Neural progenitor cell (in vitro differentiated cells): ENCODE measurements around the gene DOCK9. TPM values are rescaled to one million over a fixed set of nuclear protein-coding genes. Genes with fewer than 3 reads are reported as not detected.

ENCODE experiments used
- DNase-seq: peaks from one replicate; pipeline ENCODE4 v3.0.0-alpha.2; 2016; ENCODE audit warnings: low spot score
- H2AFZ ChIP-seq: fragments of 200-600 bp; sonication (generic); replicated peaks from 2 replicates; pipeline ENCODE4 v1.6.1; 2016; ENCODE audit warnings: antibody characterized with exemption
- H3F3A ChIP-seq: fragments of 200-600 bp; sonication (generic); 2 replicates; pipeline ENCODE4 v1.6.1; 2016; ENCODE audit warnings: antibody characterized with exemption, low read depth
- H3K27ac ChIP-seq: fragments of 200-600 bp; sonication (generic); 2 replicates; pipeline ENCODE4 v1.5.1; 2016; ENCODE audit warnings: mild to moderate bottlenecking
- H3K27me3 ChIP-seq: fragments of 200-600 bp; sonication (generic); 2 replicates; pipeline ENCODE4 v1.6.1; 2016; ENCODE audit warnings: mild to moderate bottlenecking, moderate library complexity
- H3K36me3 ChIP-seq: fragments of 200-600 bp; sonication (generic); 2 replicates; pipeline ENCODE4 v1.5.1; 2016
- H3K4me1 ChIP-seq: fragments of 200-600 bp; sonication (generic); 2 replicates; pipeline ENCODE4 v1.6.1; 2016; ENCODE audit warnings: mixed run types
- H3K4me2 ChIP-seq: fragments of 200-600 bp; sonication (generic); 2 replicates; pipeline ENCODE4 v1.6.1; 2016
- H3K4me3 ChIP-seq: fragments of 200-600 bp; sonication (generic); 2 replicates; pipeline ENCODE4 v1.5.1; 2016
- H3K79me2 ChIP-seq: fragments of 200-600 bp; sonication (generic); 2 replicates; pipeline ENCODE4 v1.6.1; 2016; ENCODE audit warnings: low read depth
- H3K9ac ChIP-seq: fragments of 200-600 bp; sonication (generic); 2 replicates; pipeline ENCODE4 v1.6.1; 2016
- H3K9me3 ChIP-seq: fragments of 200-600 bp; sonication (generic); 2 replicates; pipeline ENCODE4 v1.5.1; 2016; ENCODE audit warnings: low read depth
- H4K20me1 ChIP-seq: fragments of 200-600 bp; sonication (generic); 2 replicates; pipeline ENCODE4 v1.6.1; 2016; ENCODE audit warnings: low read depth
- H3K27ac Mint-ChIP-seq: 3 replicates; pipeline ENCODE4 v1.8.0; 2021; ENCODE audit warnings: mixed read lengths
- H3K27me3 Mint-ChIP-seq: 2 replicates; pipeline ENCODE4 v1.8.0; 2022; ENCODE audit warnings: low read depth, mild to moderate bottlenecking, inconsistent platforms, moderate library complexity, mixed read lengths; ENCODE audit not compliant: insufficient read depth
- H3K36me3 Mint-ChIP-seq: 3 replicates; pipeline ENCODE4 v1.8.0; 2021; ENCODE audit warnings: mixed read lengths
- H3K4me1 Mint-ChIP-seq: 3 replicates; pipeline ENCODE4 v1.8.0; 2021; ENCODE audit warnings: mixed read lengths
- H3K4me3 Mint-ChIP-seq: 3 replicates; pipeline ENCODE4 v1.8.0; 2021; ENCODE audit warnings: mild to moderate bottlenecking, moderate library complexity, mixed read lengths
- H3K9me3 Mint-ChIP-seq: 3 replicates; pipeline ENCODE4 v1.8.0; 2020; ENCODE audit warnings: mixed read lengths
- EZH2 ChIP-seq: fragments of 200-600 bp; sonication (generic); IDR thresholded peaks from 2 replicates; pipeline ENCODE4 v1.6.1; 2017; ENCODE audit warnings: antibody characterized with exemption, mild to moderate bottlenecking, moderate library complexity
- EZH2phosphoT487 ChIP-seq: fragments of 200-600 bp; sonication (generic); IDR thresholded peaks from 2 replicates; pipeline ENCODE4 v1.6.1; 2017; ENCODE audit warnings: antibody characterized with exemption
- total RNA-seq: library from RNA; depleted of rRNA; stranded (reverse); fragments of >200 nt; gene quantifications from 2 replicates; pipeline ENCODE4 v1.2.3, GENCODE V29; 2015; ENCODE audit warnings: low replicate concordance
- TF ChIP-seq, protein P1 (sequence below): fragments of 200-600 bp; sonication (generic); IDR thresholded peaks from 2 replicates; pipeline ENCODE4 v1.5.1; 2017; ENCODE audit warnings: antibody characterized with exemption, mild to moderate bottlenecking

DOCK9 gene
- total RNA-seq, 1 donor from 2014 or later = 16.6 TPM

DNA sequence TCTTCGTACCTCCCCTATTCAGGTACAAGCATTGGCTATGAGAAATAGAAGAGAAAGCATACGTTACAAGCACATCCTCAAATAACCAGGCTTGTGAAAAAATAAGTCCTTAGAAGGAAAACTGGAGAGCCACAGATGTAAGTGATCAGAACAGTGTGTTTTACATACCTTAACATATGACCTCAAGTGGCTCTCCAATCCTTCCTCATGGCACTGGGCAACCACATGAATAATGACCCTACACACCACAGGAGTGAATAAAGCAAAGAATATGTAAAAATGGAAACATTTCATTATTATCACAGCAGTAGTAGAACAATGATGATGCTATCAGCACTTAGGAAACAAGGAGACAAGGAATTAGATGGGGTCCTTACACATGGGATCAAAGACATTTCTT, 96.5 kb downstream of the DOCK9 start:
- Histone ChIP-seq H3K9ac (no peak overlapping the region), H3K9me3 (no peaks in the 10 kb centered on the region), H3K4me3 (no peak overlapping the region), H3K27ac (no peak overlapping the region), H3K27me3 (no peaks in the 10 kb centered on the region), H3K36me3 (no peaks in the 10 kb centered on the region), H3F3A (no peaks in the 10 kb centered on the region), H2AFZ (no peak overlapping the region), H4K20me1 (no peaks in the 10 kb centered on the region), H3K4me2 (no peak overlapping the region), H3K79me2 (no peaks in the 10 kb centered on the region), H3K4me1 (peaks cover 10% of the 10 kb centered on the region)
- TF ChIP-seq EZH2phosphoT487 = no peak
- TF ChIP-seq, protein P1, sequence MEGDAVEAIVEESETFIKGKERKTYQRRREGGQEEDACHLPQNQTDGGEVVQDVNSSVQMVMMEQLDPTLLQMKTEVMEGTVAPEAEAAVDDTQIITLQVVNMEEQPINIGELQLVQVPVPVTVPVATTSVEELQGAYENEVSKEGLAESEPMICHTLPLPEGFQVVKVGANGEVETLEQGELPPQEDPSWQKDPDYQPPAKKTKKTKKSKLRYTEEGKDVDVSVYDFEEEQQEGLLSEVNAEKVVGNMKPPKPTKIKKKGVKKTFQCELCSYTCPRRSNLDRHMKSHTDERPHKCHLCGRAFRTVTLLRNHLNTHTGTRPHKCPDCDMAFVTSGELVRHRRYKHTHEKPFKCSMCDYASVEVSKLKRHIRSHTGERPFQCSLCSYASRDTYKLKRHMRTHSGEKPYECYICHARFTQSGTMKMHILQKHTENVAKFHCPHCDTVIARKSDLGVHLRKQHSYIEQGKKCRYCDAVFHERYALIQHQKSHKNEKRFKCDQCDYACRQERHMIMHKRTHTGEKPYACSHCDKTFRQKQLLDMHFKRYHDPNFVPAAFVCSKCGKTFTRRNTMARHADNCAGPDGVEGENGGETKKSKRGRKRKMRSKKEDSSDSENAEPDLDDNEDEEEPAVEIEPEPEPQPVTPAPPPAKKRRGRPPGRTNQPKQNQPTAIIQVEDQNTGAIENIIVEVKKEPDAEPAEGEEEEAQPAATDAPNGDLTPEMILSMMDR = no peak
- no peak for TF ChIP-seq EZH2
- Mint-ChIP-seq H3K36me3 (no peaks in the 10 kb centered on the region), H3K27ac (no peak overlapping the region), H3K4me1 (peaks cover 8% of the 10 kb centered on the region), H3K4me3 (no peak overlapping the region), H3K27me3 (no peaks in the 10 kb centered on the region), H3K9me3 (no peaks in the 10 kb centered on the region)
- DNase-seq = no peak

DNA sequence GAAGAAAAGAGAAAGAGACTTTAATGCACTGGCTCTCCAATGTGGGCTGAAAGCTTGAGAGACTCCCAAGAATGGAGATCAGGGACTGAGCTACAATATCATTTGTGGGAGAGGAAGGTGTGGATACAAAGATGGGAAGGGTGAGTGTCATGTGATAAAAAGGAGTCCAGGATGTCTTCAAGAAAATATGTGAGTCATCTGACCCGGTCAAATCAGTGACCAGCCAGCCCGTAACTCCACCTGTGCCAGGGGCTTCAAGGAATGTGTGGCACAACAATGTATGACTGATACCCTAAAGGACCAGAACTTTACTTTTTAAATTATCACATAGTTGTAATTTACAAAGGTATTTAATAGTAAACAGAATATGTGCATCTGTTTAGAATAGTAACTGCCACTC, 97.2 kb downstream of the DOCK9 start:
- Mint-ChIP-seq H3K27me3 (no peaks in the 10 kb centered on the region), H3K4me1 (peaks cover 8% of the 10 kb centered on the region), H3K36me3 (no peaks in the 10 kb centered on the region), H3K4me3 (no peak overlapping the region), H3K9me3 (no peaks in the 10 kb centered on the region), H3K27ac (no peak overlapping the region)
- no peaks in the 10 kb centered on the region for H3K36me3 ChIP-seq
- H3F3A ChIP-seq = no peaks in the 10 kb centered on the region
- H2AFZ ChIP-seq = no peak overlapping the region
- no peak overlapping the region for H3K27ac ChIP-seq
- H3K27me3 ChIP-seq = no peaks in the 10 kb centered on the region
- TF ChIP-seq EZH2 (no peak), EZH2phosphoT487 (no peak)
- TF ChIP-seq, protein P1 = no peak
- H3K4me1 ChIP-seq = peaks cover 13% of the 10 kb centered on the region
- no peaks in the 10 kb centered on the region for H4K20me1 ChIP-seq
- DNase-seq = no peak
- H3K79me2 ChIP-seq = no peaks in the 10 kb centered on the region
- no peak overlapping the region for H3K4me2 ChIP-seq
- H3K4me3 ChIP-seq = no peak overlapping the region
- no peaks in the 10 kb centered on the region for H3K9me3 ChIP-seq
- H3K9ac ChIP-seq = no peak overlapping the region

DNA sequence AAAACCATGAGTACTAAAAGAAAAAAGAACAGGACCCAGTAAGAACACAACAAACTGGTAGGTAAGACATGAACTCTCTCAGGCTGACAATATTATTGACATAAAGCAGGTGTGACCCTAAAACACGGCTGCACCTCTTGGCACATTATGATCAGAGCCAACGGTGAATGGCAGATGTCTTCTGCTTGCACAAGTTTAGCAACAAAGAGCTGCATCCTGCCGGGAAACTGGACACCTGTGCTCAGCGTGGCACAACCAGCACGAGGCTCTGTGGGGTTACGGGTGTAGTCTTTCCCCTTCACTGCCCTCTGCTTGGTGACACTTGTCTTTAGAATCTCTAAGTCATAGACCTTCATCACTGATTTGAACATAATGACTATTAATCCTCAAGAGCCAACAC, 97.9 kb downstream of the DOCK9 start:
- Histone ChIP-seq H3K9me3 (no peaks in the 10 kb centered on the region), H3K36me3 (no peaks in the 10 kb centered on the region), H3K4me1 (peaks cover 13% of the 10 kb centered on the region), H4K20me1 (no peaks in the 10 kb centered on the region), H3K79me2 (no peaks in the 10 kb centered on the region), H2AFZ (no peak overlapping the region), H3K27ac (no peak overlapping the region), H3F3A (no peaks in the 10 kb centered on the region), H3K4me2 (no peak overlapping the region), H3K27me3 (no peaks in the 10 kb centered on the region), H3K9ac (no peak overlapping the region), H3K4me3 (no peak overlapping the region)
- Mint-ChIP-seq H3K9me3 (no peaks in the 10 kb centered on the region), H3K4me1 (peaks cover 8% of the 10 kb centered on the region), H3K27me3 (no peaks in the 10 kb centered on the region), H3K36me3 (peaks cover under 1% of the 10 kb centered on the region), H3K4me3 (no peak overlapping the region), H3K27ac (no peak overlapping the region)
- TF ChIP-seq EZH2phosphoT487 (no peak), EZH2 (no peak)
- TF ChIP-seq, protein P1 = no peak
- no peak for DNase-seq

DNA sequence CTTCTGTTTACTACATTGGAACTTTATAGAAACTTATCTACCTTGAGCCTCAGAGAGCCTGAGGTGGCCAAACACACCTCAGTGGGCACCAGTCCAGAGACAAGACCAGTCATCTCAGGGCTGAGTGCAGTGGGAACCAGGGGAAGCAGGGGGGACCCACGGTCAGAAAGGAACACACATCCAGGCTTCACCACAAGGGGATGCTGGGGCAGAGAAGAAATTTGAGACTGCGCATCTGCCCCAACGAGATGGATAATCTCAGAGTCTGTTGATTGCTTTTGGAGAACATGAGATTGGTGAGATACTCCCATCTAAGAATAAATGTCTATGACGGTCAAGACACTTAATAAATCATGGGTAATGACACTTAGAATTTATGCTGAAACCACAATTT, 98.7 kb downstream of the DOCK9 start:
- no peaks in the 10 kb centered on the region for H3K27me3 Mint-ChIP-seq

More for the DNA sequence above, 98.7 kb downstream of the DOCK9 start:
- Mint-ChIP-seq H3K4me3 (no peak overlapping the region), H3K27ac (no peak overlapping the region), H3K9me3 (no peaks in the 10 kb centered on the region), H3K36me3 (peaks cover 4% of the 10 kb centered on the region), H3K4me1 (peaks cover 8% of the 10 kb centered on the region)
- H3K36me3 ChIP-seq = no peaks in the 10 kb centered on the region
- no peak for DNase-seq
- H4K20me1 ChIP-seq = no peaks in the 10 kb centered on the region
- H3K9me3 ChIP-seq = no peaks in the 10 kb centered on the region
- no peak overlapping the region for H3K4me2 ChIP-seq
- H3K4me1 ChIP-seq = peaks cover 13% of the 10 kb centered on the region
- H2AFZ ChIP-seq = peak overlapping the region; percentile 57
- no peak overlapping the region for H3K4me3 ChIP-seq
- no peaks in the 10 kb centered on the region for H3K27me3 ChIP-seq
- H3F3A ChIP-seq = no peaks in the 10 kb centered on the region
- TF ChIP-seq, protein P1 = no peak
- no peak for TF ChIP-seq EZH2phosphoT487
- TF ChIP-seq EZH2 = no peak
- H3K79me2 ChIP-seq = no peaks in the 10 kb centered on the region
- no peak overlapping the region for H3K27ac ChIP-seq
- H3K9ac ChIP-seq = no peak overlapping the region
